ENCODE results near the gene GPR75. TPM values are rescaled to one million over a fixed set of nuclear protein-coding genes. Genes with fewer than 3 reads are reported as not detected.

Gene GPR75
- total and polyA plus RNA-seq, 2 of the 13 experiments (the other 11 are each of a cell fraction or from before 2014, with no cell fraction given): 3.3 to 4.1 TPM

GRCh38 chr2:53865962-53866361 is 6.2 kb upstream of the GPR75 start:
- no peaks in the 10 kb centered on the region for H3K27me3 ChIP-seq (ENCODE audit: control insufficient read depth in 1 of 2, insufficient read depth in 2 of 2, low read length in 2 of 2)
- ChIA-PET CTCF (ENCODE audit: low intra/inter-chr PET ratio, low total read pairs) (no interaction called here), POLR2A (no interaction called here)
- peaks cover 22 to 43% of the 10 kb centered on the region in 2 experiments for H3K36me3 ChIP-seq (replicated peaks in 1 of 2; ENCODE audit: control insufficient read depth in 1 of 2, insufficient read depth in 2 of 2, low read length in 2 of 2)
- H3K9me3 ChIP-seq (ENCODE audit: low read length): no peaks in the 10 kb centered on the region
- no peak overlapping the region for H3K4me3 ChIP-seq (replicated peaks in 1 of 3; ENCODE audit: insufficient read depth in 1 of 3, low read depth in 2 of 3, low read length in 3 of 3)
- no peak overlapping the region for H3K4me2 ChIP-seq (ENCODE audit: low read depth, low read length)
- ATAC-seq (no peak), DNase-seq (ENCODE audit: low spot score) (no peak), FAIRE-seq (no peak)
- no peak overlapping the region for H2AFZ ChIP-seq (ENCODE audit: low read length)
- intact Hi-C loops (cut with micrococcal nuclease; ENCODE audit: unreplicated experiment): no loop called here
- TF ChIP-seq DBP (CRISPR knock-in tag; IDR thresholded peaks at IDR 0.05; ENCODE audit: not compliant biosample characterization) (no peak), THRA (CRISPR knock-in tag; IDR thresholded peaks at IDR 0.05; ENCODE audit: borderline replicate concordance) (no peak), ZNF850 (CRISPR knock-in tag; conservative IDR thresholded peaks at IDR 0.05) (no peak), CREBL2 (CRISPR knock-in tag; IDR thresholded peaks at IDR 0.05; ENCODE audit: borderline replicate concordance) (no peak), ZNF460 (CRISPR knock-in tag; IDR thresholded peaks at IDR 0.05; ENCODE audit: borderline replicate concordance) (no peak), JARID2 (CRISPR knock-in tag; IDR thresholded peaks at IDR 0.05; ENCODE audit: insufficient replicate concordance) (no peak), TEF (CRISPR knock-in tag; IDR thresholded peaks at IDR 0.05) (no peak)
- H4K20me1 ChIP-seq (ENCODE audit: insufficient read depth, low read length): no peaks in the 10 kb centered on the region
- no peaks in the 10 kb centered on the region for H3K4me1 ChIP-seq (ENCODE audit: insufficient read depth, low read length)
- no TSS peak for BruUV-seq (replicated peaks)
- WGBS (ENCODE audit: low lambda C conversion rate): 97% methylated on average over 5 of the region's 5 CpGs
- in situ Hi-C loops (cut with HindIII; ENCODE audit: extremely low pct_ligation_motif_present, low pct_unique_long_range_greater_than_20kb): no loop called here
- no peak overlapping the region for H3K27ac ChIP-seq (ENCODE audit: extremely low read length, insufficient read depth, low read length)
- H3K79me2 ChIP-seq (ENCODE audit: insufficient read depth, low read length): no peaks in the 10 kb centered on the region
- H3K9ac ChIP-seq (ENCODE audit: insufficient read depth, low read depth, low read length): no peak overlapping the region
